ENCODE measurements around the gene KCNJ8.
"Not testable (repeated sequence)": the region's sequence is repeated elsewhere in the genome, so short reads cannot be mapped to it uniquely, and the experiment has no call there.

Gene KCNJ8

GRCh38 chr12:21786041-21786531, 11.6 kb upstream of the KCNJ8 start:
- no peak for DNase-seq (ENCODE audit: low spot score)

DNA sequence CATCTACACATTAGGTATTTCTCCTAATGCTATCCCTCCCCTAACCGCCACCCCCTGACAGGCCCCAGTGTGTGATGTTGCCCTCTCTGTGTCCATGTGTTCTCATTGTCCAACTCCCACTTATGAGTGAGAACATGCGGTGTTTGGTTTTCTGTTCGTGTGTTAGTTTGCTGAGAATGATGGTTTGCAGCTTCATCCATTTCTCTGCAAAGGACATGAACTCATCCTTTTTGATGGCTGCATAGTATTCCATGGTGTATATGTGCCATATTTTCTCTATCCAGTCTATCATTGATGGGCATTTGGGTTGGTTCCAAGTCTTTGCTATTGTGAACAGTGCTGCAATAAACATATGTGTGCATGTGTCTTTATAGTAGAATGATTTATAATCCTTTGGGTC, 8.2 kb upstream of the KCNJ8 start:
- DNase-seq (ENCODE audit: low spot score) = not testable (repeated sequence)

GRCh38 chr12:21780786-21781185, 6.3 kb upstream of the KCNJ8 start:
- no peak for DNase-seq (ENCODE audit: low spot score)

DNA sequence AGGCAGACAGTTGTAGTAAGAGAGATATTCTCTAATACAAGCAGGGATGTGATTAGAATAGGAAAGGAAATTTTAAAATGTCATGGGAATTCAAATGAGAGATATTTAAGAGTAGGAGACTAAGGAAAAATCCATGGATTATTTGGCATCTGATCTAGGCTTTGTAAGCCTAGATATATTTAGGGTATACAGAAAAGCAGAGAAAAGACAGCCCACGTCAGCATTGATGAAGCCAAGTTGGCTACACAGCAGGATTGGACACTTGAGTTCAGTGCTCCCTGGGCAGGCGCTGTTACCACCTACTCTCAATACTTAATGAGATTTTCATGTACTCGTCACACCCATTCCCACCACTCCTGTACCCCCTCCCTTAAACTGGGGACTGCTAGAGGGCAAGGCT, 1.7 kb upstream of the KCNJ8 start:
- DNase-seq (ENCODE audit: low spot score) = no peak

- no peak for DNase-seq (ENCODE audit: low spot score)
Observed at GRCh38 chr12:21775133-21775820, 771 bp upstream of the KCNJ8 start.

DNA sequence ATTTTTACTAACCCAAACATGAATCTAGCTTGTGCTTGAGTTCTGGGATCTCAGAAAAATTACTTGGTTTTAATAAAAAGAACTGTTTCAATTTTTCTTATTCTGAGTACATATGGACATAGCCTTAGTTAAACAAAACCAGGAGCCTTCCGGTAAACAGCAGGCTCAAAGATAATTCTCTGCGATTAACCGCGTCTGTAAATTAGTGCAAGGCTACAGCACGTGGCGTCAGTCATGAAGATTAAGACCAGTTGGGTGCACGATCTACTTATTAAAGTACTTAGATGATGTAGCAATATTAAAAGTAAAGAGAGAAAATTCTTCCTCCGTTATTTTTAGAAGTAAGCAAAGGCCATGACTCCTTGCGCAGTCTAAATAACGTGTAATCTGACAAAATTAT, 700 bp downstream of the KCNJ8 start:
- DNase-seq (ENCODE audit: low spot score) = no peak

DNA sequence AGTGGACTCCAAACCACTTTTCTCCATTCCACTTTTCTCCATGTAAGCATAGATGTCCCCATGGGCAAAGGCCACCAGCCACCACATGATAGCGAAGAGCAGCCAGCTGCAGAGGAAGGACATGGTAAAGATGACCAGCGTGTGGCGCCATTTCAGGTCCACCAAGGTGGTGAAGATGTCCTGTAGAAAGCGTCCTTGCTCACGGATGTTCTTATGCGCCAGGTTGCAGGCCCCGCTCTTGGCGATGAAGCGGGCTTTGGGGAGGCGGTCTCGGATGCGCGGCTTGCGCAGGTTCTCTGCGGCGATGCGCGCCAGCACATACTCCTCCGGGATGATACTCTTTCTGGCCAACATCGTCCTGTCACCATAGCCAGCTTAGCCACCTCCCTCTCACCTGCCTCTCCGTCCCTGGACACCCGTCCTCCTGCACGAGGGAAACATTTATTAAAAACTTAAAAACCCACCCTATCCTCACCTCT, 1.2 kb downstream of the KCNJ8 start:
- no peak for DNase-seq (ENCODE audit: low spot score)

GRCh38 chr12:21771311-21771710, 3.2 kb downstream of the KCNJ8 start:
- no peak for DNase-seq (ENCODE audit: low spot score)

DNA sequence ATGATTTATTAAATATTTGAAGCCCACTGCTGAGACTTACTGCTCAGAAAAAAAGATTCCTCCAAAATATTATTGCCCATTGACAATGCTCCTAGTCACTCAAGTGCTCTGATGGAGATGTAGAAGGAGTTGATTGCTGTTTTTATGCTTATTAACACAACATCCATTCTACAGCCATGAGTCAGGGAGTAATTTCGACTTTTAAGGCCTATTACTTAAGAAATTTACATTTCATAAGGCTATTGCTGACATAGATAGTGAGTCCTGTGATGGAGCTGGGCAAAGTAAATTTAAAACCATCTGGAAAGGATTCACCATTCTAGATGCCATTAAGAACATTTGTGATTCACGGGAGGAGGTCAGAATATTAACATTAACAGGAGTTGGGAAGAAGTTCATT, 5.2 kb downstream of the KCNJ8 start:
- no peak for DNase-seq (ENCODE audit: low spot score)

DNA sequence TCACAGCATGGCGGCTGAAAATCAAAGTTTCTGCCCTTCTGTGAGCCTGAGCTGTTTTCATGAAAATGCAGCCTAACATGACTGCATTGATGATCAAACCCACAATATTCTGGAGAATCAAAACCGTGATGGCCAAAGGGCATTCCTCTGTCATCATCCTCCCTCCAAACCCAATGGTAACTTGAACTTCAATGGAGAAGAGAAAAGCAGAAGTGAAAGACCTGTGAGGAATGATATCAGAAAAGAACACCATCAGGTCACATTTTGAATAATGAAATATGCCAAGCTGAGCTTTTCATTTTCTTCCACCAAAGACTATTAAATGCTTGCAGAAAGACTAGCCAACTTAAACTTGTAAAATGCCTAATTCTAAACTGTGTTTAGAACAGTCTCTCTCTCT, 8.1 kb downstream of the KCNJ8 start:
- no peak for DNase-seq (ENCODE audit: low spot score)

DNA sequence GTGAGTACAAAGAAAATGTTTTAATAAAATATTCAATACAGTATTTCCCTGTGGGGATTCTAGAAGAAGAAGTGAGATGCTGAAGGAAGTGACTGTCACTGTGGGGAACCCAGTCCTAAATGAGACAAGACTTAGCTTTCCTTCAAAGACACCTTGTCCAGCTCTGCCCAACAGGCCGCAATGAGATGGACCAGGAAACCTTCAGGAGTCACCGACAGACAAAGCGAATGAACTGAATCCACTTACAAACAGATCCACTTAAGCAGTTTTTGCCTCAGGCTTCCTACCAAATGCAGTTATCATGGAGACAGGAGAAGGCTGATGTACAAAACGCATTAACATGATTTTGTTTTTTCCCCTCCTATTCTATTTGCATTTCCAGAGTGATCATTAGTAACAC, 9.6 kb downstream of the KCNJ8 start:
- DNase-seq (ENCODE audit: low spot score) = no peak

- no peak for DNase-seq (ENCODE audit: low spot score)
Observed at GRCh38 chr12:21764065-21764464, 10.4 kb downstream of the KCNJ8 start.

GRCh38 chr12:21763531-21763930, 11.0 kb downstream of the KCNJ8 start:
- no peak for DNase-seq (ENCODE audit: low spot score)

GRCh38 chr12:21759737-21760136, 14.8 kb downstream of the KCNJ8 start:
- DNase-seq (ENCODE audit: low spot score) = no peak

- DNase-seq (ENCODE audit: low spot score) = no peak
Observed at GRCh38 chr12:21757735-21758134, 16.8 kb downstream of the KCNJ8 start.

DNA sequence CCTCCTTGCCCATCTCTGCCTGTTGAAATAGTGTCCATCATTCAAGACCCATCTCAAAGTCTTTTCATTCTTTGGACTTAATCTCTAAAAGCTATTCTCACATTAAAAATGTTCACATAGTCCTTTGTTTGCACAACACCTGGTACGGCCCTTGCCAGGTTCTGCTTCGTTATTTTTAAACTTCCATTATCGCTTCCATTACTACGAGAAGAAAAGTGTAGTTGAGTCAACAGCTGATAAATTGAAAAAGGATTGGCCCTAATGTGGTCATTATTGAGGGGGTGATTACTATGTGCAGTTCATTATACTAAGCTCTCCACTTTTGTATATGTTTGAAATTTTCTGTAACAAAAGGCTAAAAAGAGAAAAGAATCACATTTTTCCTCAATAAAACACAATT, 17.8 kb downstream of the KCNJ8 start:
- DNase-seq (ENCODE audit: low spot score) = no peak

GRCh38 chr12:21751517-21751916, 23.0 kb downstream of the KCNJ8 start:
- no peak for DNase-seq (ENCODE audit: low spot score)

DNA sequence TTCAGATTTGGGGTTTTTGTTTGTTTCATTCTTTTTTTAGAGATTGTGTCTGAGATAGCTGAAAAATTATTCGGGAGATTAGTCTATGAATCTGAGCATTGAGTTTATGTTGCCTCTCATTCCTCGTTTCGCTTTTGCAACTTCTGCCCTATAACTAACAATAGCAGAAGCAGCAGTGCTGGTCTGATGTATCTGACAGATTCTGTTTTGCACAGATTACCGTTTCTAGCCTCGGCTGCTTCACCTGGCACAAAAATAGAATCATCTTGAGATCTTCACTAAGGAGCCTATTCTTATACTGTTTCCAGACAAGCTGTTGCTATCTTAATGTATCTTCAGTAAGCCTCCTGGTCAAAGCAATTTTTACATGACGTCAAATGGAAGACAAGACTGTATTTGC, 29.2 kb downstream of the KCNJ8 start:
- no peak for DNase-seq (ENCODE audit: low spot score)

- no peak for DNase-seq (ENCODE audit: low spot score)
Observed at GRCh38 chr12:21731144-21731543, 43.4 kb downstream of the KCNJ8 start.

DNA sequence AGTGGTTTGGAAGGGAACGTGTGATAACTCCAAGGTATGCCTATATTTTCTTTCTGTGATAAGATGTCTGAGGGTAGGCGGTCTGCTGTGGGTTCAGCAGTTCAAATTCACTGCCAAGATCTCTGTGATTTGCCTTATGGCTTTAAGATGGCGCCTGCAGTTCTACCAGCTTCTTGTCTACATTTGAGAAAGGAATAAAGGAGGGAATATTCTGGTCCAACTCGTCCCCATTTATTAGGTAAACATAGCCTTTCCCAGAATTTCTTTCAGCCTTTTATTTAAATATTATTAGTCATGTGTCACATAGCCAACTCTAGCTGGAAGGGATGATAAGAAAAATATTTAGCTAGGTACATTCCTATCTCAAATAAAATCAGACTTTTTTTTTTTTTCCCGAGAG, 48.8 kb downstream of the KCNJ8 start:
- DNase-seq (ENCODE audit: low spot score) = no peak

GRCh38 chr12:21718944-21719650, 55.4 kb downstream of the KCNJ8 start:
- no peak for DNase-seq (ENCODE audit: low spot score)

GRCh38 chr12:21718403-21718802, 56.1 kb downstream of the KCNJ8 start:
- DNase-seq (ENCODE audit: low spot score) = no peak

GRCh38 chr12:21717767-21718166, 56.7 kb downstream of the KCNJ8 start:
- DNase-seq (ENCODE audit: low spot score) = no peak

- no peak for DNase-seq (ENCODE audit: low spot score)
Observed at GRCh38 chr12:21715386-21715785, 59.1 kb downstream of the KCNJ8 start.

Data from RKO (cell line).